Activated naive CD8-positive, alpha-beta T cell treated with anti-CD3 and anti-CD28 coated beads for 36 hours (primary cell): ENCODE results near the gene MCOLN1. TPM values are rescaled to one million over a fixed set of nuclear protein-coding genes. Genes with fewer than 3 reads are reported as not detected.

Experiments used
- DNase-seq: peaks from one replicate; pipeline ENCODE4 v3.0.0; 2021
- H3K27ac Mint-ChIP-seq: one replicate; pipeline ENCODE4 v1.8.0; 2022; ENCODE audit warnings: mild to moderate bottlenecking, moderate library complexity, mixed read lengths
- H3K27me3 Mint-ChIP-seq: one replicate; pipeline ENCODE4 v1.8.0; 2022; ENCODE audit warnings: mild to moderate bottlenecking, mixed read lengths
- H3K36me3 Mint-ChIP-seq: one replicate; pipeline ENCODE4 v1.8.0; 2021; ENCODE audit warnings: mild to moderate bottlenecking, mixed read lengths
- H3K4me1 Mint-ChIP-seq: one replicate; pipeline ENCODE4 v1.8.0; 2021; ENCODE audit warnings: mixed read lengths
- H3K4me3 Mint-ChIP-seq: one replicate; pipeline ENCODE4 v1.8.0; 2022; ENCODE audit warnings: mild to moderate bottlenecking, moderate library complexity, mixed read lengths
- H3K9me3 Mint-ChIP-seq: one replicate; pipeline ENCODE4 v1.8.0; 2022; ENCODE audit warnings: mixed read lengths
- total RNA-seq, 2 experiments: library from RNA; stranded (reverse); gene quantifications; one replicate each; pipeline ENCODE4 v1.2.3, GENCODE V29; 2021

The MCOLN1 gene
- total RNA-seq, 2 experiments from 2014 or later = 12.3 to 12.4 TPM

DNA sequence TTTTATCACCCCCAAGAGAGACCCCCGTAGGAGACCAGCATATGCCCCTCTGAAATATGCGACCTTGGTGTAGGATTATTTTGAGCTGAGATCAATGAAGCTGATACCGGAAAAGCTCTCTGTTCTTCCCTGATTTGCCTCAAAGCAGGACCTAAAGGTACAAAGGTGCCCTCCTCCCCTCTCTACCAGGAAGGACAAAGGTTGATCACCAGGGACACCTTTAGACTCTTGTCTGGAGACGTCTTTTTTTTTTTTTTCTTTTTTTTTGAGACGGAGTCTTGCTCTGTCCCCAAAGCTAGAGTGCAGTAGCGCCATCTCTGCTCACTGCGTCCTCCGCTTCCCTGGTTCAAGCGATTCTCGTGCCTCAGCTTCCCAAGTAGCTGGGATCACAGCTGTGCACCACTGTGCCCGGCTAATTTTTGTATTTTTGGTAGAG, 32.8 kb upstream of the MCOLN1 start:
- H3K27ac Mint-ChIP-seq = no peak overlapping the region
- H3K9me3 Mint-ChIP-seq = peaks cover 4% of the 10 kb centered on the region
- no peaks in the 10 kb centered on the region for H3K27me3 Mint-ChIP-seq
- peaks cover 17% of the 10 kb centered on the region for H3K4me1 Mint-ChIP-seq
- H3K4me3 Mint-ChIP-seq = peak overlapping the region; percentile 50
- H3K36me3 Mint-ChIP-seq = no peaks in the 10 kb centered on the region
- no peak for DNase-seq

DNA sequence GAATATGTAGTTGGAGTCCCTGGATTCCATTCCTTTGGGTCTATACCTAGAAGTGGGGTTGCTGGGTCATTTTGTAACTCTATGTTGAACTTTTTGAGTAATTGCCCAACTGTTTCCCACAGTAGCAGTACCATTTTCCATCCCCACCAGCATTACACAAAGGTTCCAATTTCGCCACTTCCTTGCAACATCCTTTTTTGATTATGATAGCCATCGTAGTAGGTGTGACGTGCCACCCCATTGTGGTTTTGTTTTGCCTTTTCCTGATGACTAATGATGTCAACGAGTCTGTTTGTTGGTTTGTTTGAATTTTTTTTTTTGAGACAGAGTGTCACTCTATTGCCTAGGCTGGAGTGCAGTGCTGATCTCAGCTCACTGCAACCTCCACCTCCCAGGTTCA, 30.3 kb upstream of the MCOLN1 start:
- Mint-ChIP-seq H3K9me3 (peaks cover 4% of the 10 kb centered on the region), H3K27me3 (no peaks in the 10 kb centered on the region), H3K4me3 (no peak overlapping the region), H3K27ac (no peak overlapping the region), H3K4me1 (peaks cover 17% of the 10 kb centered on the region), H3K36me3 (no peaks in the 10 kb centered on the region)
- peak; percentile 45 for DNase-seq

- no peak overlapping the region for H3K27ac Mint-ChIP-seq
- DNase-seq = no peak
- H3K9me3 Mint-ChIP-seq = peaks cover 4% of the 10 kb centered on the region
- H3K4me1 Mint-ChIP-seq = peaks cover 17% of the 10 kb centered on the region
- H3K4me3 Mint-ChIP-seq = no peak overlapping the region
- no peaks in the 10 kb centered on the region for H3K36me3 Mint-ChIP-seq
- peaks cover 2% of the 10 kb centered on the region for H3K27me3 Mint-ChIP-seq
Measured at GRCh38 chr19:7492558-7492957, 29.9 kb upstream of the MCOLN1 start.

DNA sequence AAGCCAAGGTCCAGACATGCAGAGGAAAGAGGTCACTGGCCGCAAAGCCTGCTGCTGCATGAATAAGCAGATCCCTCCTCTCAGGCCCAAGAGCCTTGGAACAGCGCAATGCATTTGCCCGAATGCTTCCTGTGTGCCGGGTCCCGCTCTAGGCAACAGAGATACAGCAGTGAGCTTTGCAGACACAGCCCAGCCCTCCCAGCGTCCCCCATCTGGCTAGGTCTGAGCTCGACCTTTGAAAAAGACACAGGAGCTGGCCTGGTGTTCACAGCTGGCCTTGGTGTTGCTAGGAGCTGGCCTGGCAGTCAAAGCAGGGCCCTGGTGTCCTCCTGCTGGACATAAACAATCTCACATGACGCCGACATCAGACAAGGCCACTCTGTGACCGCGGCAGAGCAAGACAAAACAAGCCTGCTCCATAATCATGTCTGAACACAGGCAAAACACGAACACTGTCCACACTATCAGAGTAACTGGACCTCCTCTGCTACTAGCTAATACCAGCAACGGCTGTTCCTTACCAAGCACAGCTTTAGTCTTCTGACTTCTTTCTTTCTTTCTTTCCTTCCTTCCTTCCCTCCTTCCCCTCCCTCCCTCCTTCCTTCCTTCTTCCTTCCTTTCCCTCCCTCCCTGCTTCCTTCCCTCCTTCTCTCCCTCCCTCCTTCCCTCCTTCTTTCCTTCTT, 27.9 kb upstream of the MCOLN1 start:
- no peak overlapping the region for H3K4me3 Mint-ChIP-seq
- no peak overlapping the region for H3K27ac Mint-ChIP-seq
- peaks cover 12% of the 10 kb centered on the region for H3K4me1 Mint-ChIP-seq
- peaks cover 13% of the 10 kb centered on the region for H3K27me3 Mint-ChIP-seq
- H3K36me3 Mint-ChIP-seq = no peaks in the 10 kb centered on the region
- H3K9me3 Mint-ChIP-seq = peaks cover 4% of the 10 kb centered on the region
- DNase-seq = no peak

GRCh38 chr19:7497292-7497691, 25.1 kb upstream of the MCOLN1 start:
- Mint-ChIP-seq H3K27me3 (peaks cover 34% of the 10 kb centered on the region), H3K9me3 (no peaks in the 10 kb centered on the region), H3K4me3 (no peak overlapping the region), H3K27ac (no peak overlapping the region), H3K4me1 (peaks cover 4% of the 10 kb centered on the region), H3K36me3 (no peaks in the 10 kb centered on the region)
- DNase-seq = no peak

DNA sequence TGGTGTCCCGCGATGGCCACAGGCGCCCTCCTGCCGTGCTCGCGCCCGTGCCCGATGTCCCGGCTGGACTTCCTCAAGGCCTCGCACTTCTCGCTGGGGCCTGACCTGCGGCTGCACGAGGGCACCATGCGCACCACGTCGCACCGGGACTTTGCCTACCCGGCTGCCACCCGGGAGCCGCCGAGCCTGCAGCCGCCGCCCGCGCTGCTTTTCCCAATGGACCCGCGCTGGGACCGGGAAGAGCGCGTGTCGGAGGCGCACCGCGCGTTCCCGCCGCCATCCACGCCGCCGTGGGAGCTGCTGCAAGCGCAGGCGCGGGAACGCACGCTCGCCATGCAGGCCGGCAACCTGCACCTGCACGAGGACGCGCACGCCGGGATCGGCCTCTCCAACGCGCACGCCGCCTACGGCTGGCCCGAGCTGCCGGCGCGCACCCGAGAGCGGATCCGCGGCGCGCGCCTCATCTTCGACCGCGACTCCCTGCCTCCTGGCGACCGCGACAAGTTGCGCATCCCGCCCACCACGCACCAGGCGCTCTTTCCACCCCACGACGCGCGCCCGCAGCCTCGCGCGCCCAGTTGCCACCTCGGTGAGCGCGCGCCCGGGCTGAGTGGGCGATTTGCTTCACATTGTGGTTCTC, 21.5 kb upstream of the MCOLN1 start:
- H3K36me3 Mint-ChIP-seq = no peaks in the 10 kb centered on the region
- peaks cover 8% of the 10 kb centered on the region for H3K4me1 Mint-ChIP-seq
- DNase-seq = peak; percentile 80
- H3K27ac Mint-ChIP-seq = no peak overlapping the region
- H3K9me3 Mint-ChIP-seq = no peaks in the 10 kb centered on the region
- H3K4me3 Mint-ChIP-seq = peak overlapping the region; percentile 70
- H3K27me3 Mint-ChIP-seq = peaks cover 66% of the 10 kb centered on the region

GRCh38 chr19:7502552-7502951, 19.9 kb upstream of the MCOLN1 start:
- no peaks in the 10 kb centered on the region for H3K36me3 Mint-ChIP-seq
- H3K9me3 Mint-ChIP-seq = no peaks in the 10 kb centered on the region
- H3K27ac Mint-ChIP-seq = no peak overlapping the region
- H3K27me3 Mint-ChIP-seq = peaks cover 78% of the 10 kb centered on the region
- H3K4me3 Mint-ChIP-seq = no peak overlapping the region
- no peak for DNase-seq
- peaks cover 10% of the 10 kb centered on the region for H3K4me1 Mint-ChIP-seq

DNA sequence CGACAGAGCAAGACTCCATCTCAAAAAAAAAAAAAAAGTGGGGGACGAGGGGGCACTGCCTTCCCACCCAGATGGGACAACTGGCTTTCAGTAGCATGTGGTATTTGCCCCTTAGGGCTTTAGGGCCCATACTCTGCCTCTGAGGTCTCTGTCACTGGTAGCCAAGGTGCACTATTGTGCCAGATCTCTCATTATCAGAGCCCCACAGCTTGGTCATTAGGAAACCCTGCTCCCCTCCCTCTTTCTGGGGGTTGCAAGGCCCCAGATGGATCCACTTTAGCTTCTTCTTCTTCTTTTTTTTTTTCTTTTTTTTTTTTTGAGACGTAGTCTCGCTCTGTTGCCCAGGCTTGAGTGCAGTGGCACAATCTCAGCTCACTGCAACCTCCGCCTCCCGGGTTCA, 17.7 kb upstream of the MCOLN1 start:
- no peaks in the 10 kb centered on the region for H3K9me3 Mint-ChIP-seq

GRCh38 chr19:7505288-7505681, 17.1 kb upstream of the MCOLN1 start:
- DNase-seq = no peak
- peaks cover 66% of the 10 kb centered on the region for H3K27me3 Mint-ChIP-seq
- no peak overlapping the region for H3K27ac Mint-ChIP-seq
- H3K9me3 Mint-ChIP-seq = no peaks in the 10 kb centered on the region
- peaks cover 10% of the 10 kb centered on the region for H3K4me1 Mint-ChIP-seq
- no peaks in the 10 kb centered on the region for H3K36me3 Mint-ChIP-seq
- H3K4me3 Mint-ChIP-seq = peak overlapping the region; percentile 48

More for the DNA sequence above, 17.7 kb upstream of the MCOLN1 start:
- DNase-seq = no peak
- peaks cover 72% of the 10 kb centered on the region for H3K27me3 Mint-ChIP-seq
- no peak overlapping the region for H3K4me3 Mint-ChIP-seq
- H3K27ac Mint-ChIP-seq = no peak overlapping the region
- peaks cover 10% of the 10 kb centered on the region for H3K4me1 Mint-ChIP-seq
- no peaks in the 10 kb centered on the region for H3K36me3 Mint-ChIP-seq

DNA sequence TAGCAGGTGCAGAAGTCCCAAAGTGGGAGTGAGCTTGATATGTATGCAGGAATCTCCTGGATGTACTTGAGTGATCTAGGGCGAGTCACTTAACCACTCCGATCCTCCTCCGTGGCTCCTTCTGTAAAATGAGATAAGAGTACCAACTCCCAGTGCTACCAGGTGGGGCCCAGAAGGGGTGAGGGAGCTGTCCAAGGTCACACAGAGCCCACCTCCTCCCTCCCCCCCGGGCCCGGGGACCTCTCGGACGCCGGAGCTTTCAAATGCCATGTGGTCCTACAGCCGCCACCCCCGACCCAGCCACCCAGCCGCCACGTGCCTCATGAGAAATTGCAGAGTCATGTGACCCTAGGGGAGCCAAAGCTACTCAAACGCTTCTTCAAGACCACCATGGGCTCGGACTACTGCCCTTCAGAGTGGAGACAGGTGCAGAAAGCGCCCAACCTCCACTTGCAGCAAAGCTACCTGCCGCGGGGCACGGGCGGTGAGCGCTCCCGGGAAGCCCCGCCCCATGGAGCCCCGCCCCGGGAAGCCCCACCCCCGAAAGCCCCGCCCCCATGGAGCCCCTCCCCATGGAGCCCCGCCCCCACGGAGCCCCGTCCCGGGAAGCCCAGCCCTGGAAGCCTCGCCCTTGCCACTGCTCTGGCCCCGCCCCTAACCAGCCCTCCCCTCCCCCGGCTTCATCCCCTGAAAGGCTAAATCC, 16.6 kb upstream of the MCOLN1 start:
- H3K4me3 Mint-ChIP-seq = peak overlapping the region; percentile 48
- peaks cover 63% of the 10 kb centered on the region for H3K27me3 Mint-ChIP-seq
- H3K36me3 Mint-ChIP-seq = no peaks in the 10 kb centered on the region
- H3K27ac Mint-ChIP-seq = no peak overlapping the region
- peaks cover 10% of the 10 kb centered on the region for H3K4me1 Mint-ChIP-seq
- no peak for DNase-seq
- no peaks in the 10 kb centered on the region for H3K9me3 Mint-ChIP-seq

GRCh38 chr19:7506385-7507328, 15.8 kb upstream of the MCOLN1 start:
- Mint-ChIP-seq H3K4me3 (no peak overlapping the region), H3K27me3 (peaks cover 57% of the 10 kb centered on the region), H3K4me1 (peaks cover 10% of the 10 kb centered on the region), H3K9me3 (no peaks in the 10 kb centered on the region), H3K27ac (no peak overlapping the region), H3K36me3 (no peaks in the 10 kb centered on the region)
- peak; percentile 64 for DNase-seq

GRCh38 chr19:7507884-7508283, 14.5 kb upstream of the MCOLN1 start:
- H3K27ac Mint-ChIP-seq = no peak overlapping the region
- H3K36me3 Mint-ChIP-seq = no peaks in the 10 kb centered on the region
- H3K9me3 Mint-ChIP-seq = no peaks in the 10 kb centered on the region
- H3K4me3 Mint-ChIP-seq = no peak overlapping the region
- DNase-seq = peak; percentile 25
- H3K4me1 Mint-ChIP-seq = peaks cover 10% of the 10 kb centered on the region
- H3K27me3 Mint-ChIP-seq = peaks cover 45% of the 10 kb centered on the region

- no peak overlapping the region for H3K4me3 Mint-ChIP-seq
- peaks cover 31% of the 10 kb centered on the region for H3K27me3 Mint-ChIP-seq
- peaks cover 10% of the 10 kb centered on the region for H3K4me1 Mint-ChIP-seq
- H3K27ac Mint-ChIP-seq = no peak overlapping the region
- no peaks in the 10 kb centered on the region for H3K36me3 Mint-ChIP-seq
- no peaks in the 10 kb centered on the region for H3K9me3 Mint-ChIP-seq
- DNase-seq = no peak
Measured at GRCh38 chr19:7509625-7510024, 12.8 kb upstream of the MCOLN1 start.

DNA sequence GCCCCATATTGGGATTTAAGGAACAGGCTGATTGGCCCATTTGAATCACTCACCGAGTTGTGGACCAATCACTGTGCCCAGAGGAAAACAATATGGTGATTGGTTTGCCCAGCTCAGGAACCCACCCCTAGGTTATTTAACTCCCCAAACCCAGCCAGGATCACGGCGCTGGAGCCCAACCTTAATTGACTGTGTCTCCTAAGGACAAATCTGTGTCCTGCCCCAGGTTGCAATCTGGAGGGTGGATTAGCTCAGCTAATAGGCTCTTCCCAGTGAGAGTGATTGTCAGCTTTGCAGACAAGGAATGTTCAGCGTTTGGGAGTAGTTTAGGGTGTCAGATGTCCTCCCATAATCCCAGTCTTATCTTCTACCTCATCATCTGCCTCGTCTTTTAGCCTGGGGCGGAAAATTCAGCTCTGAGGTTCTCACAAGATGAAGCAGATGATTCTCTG, 10.0 kb upstream of the MCOLN1 start:
- H3K36me3 Mint-ChIP-seq = peaks cover 1% of the 10 kb centered on the region
- H3K9me3 Mint-ChIP-seq = no peaks in the 10 kb centered on the region
- peaks cover 8% of the 10 kb centered on the region for H3K4me1 Mint-ChIP-seq
- no peak for DNase-seq
- peaks cover 9% of the 10 kb centered on the region for H3K27me3 Mint-ChIP-seq
- H3K27ac Mint-ChIP-seq = no peak overlapping the region
- H3K4me3 Mint-ChIP-seq = no peak overlapping the region
